Measurements from ENCODE around the gene TIMM44. TPM values are rescaled to one million over a fixed set of nuclear protein-coding genes. Genes with fewer than 3 reads are reported as not detected.

TIMM44 gene
- total RNA-seq, 1 experiment from 2014 or later: 114 TPM

- H4K20me1 ChIP-seq (ENCODE audit: control insufficient read depth, insufficient read depth, insufficient read length): peaks cover 7% of the 10 kb centered on the region
- H3K18ac ChIP-seq (ENCODE audit: insufficient read length, low read depth, low read length): no peak overlapping the region
- H4K5ac ChIP-seq (ENCODE audit: insufficient read length, low read depth, low read length): no peak overlapping the region
- no peaks in the 10 kb centered on the region for H3K23me2 ChIP-seq (ENCODE audit: insufficient read length, low read depth, low read length, poor library complexity, severe bottlenecking)
- H3K4me1 Mint-ChIP-seq: no peaks in the 10 kb centered on the region
- H3K9me3 ChIP-seq (ENCODE audit: control insufficient read depth, low read depth, low read length): no peaks in the 10 kb centered on the region
- H3K9ac ChIP-seq (ENCODE audit: extremely low read depth, insufficient read length, low read length): no peak overlapping the region
- H2BK5ac ChIP-seq (ENCODE audit: insufficient read length, low read length): no peak overlapping the region
- TF ChIP-seq, protein P1, sequence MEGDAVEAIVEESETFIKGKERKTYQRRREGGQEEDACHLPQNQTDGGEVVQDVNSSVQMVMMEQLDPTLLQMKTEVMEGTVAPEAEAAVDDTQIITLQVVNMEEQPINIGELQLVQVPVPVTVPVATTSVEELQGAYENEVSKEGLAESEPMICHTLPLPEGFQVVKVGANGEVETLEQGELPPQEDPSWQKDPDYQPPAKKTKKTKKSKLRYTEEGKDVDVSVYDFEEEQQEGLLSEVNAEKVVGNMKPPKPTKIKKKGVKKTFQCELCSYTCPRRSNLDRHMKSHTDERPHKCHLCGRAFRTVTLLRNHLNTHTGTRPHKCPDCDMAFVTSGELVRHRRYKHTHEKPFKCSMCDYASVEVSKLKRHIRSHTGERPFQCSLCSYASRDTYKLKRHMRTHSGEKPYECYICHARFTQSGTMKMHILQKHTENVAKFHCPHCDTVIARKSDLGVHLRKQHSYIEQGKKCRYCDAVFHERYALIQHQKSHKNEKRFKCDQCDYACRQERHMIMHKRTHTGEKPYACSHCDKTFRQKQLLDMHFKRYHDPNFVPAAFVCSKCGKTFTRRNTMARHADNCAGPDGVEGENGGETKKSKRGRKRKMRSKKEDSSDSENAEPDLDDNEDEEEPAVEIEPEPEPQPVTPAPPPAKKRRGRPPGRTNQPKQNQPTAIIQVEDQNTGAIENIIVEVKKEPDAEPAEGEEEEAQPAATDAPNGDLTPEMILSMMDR (conservative IDR thresholded peaks at IDR 0.05): no peak
- H3K4me2 ChIP-seq (ENCODE audit: insufficient read depth, insufficient read length, low read length): no peak overlapping the region
- H2BK12ac ChIP-seq (ENCODE audit: insufficient read length, low read depth, low read length): no peak overlapping the region
- peaks cover 1% of the 10 kb centered on the region for H3K79me1 ChIP-seq (ENCODE audit: insufficient read depth, low read depth, low read length, poor library complexity, severe bottlenecking)
- H3K79me2 ChIP-seq (ENCODE audit: insufficient read depth, low read length): no peaks in the 10 kb centered on the region; the same call in 1 of the 2 replicates
- no CpG with 5 or more reads among the region's 13 CpGs for WGBS (ENCODE audit: extremely low coverage, insufficient read length, low lambda C conversion rate)
- H4K91ac ChIP-seq (ENCODE audit: insufficient read length, low read depth, low read length): no peak overlapping the region
- H3K27me3 Mint-ChIP-seq (ENCODE audit: low read depth): no peaks in the 10 kb centered on the region
- no peak overlapping the region for H2AFZ ChIP-seq (ENCODE audit: low read length)
- no peaks in the 10 kb centered on the region for H3K9me3 Mint-ChIP-seq
- H3K27ac ChIP-seq (ENCODE audit: insufficient read length, low read depth, low read length): no peak overlapping the region
- H3K36me3 Mint-ChIP-seq (ENCODE audit: insufficient read depth in 1 of 3, low read depth in 3 of 3): peaks cover 41 to 81% (median 80%) of the 10 kb centered on the region in 3 experiments; a peak in 6 of 7 replicates
- no peak overlapping the region for H2AK5ac ChIP-seq (ENCODE audit: insufficient read length, low read length)
- DNase-seq: no peak
- H3T11ph ChIP-seq (ENCODE audit: low read length): no peak overlapping the region
- no peak overlapping the region for H4K8ac ChIP-seq (replicated peaks; ENCODE audit: insufficient read length, low read depth, low read length)
- H2BK20ac ChIP-seq (ENCODE audit: low read depth, low read length, poor library complexity, severe bottlenecking): no peak overlapping the region
- H3K23ac ChIP-seq (ENCODE audit: insufficient read length, low read depth, low read length): no peak overlapping the region
- no peak overlapping the region for H3K14ac ChIP-seq (ENCODE audit: insufficient read depth, low read length)
- no peak overlapping the region for H3K56ac ChIP-seq (ENCODE audit: insufficient read length, low read depth, low read length)
- no peaks in the 10 kb centered on the region for H3K4me1 ChIP-seq (ENCODE audit: insufficient read depth, low read length)
- no peaks in the 10 kb centered on the region for H3K27me3 ChIP-seq (ENCODE audit: insufficient read depth, low read length)
- no peak overlapping the region for H3K4me3 Mint-ChIP-seq
- H3K4ac ChIP-seq (ENCODE audit: low read depth, low read length): no peak overlapping the region
- no peak overlapping the region for H2BK15ac ChIP-seq (ENCODE audit: low read depth, low read length)
- peak overlapping the region in 1 of 3 experiments; percentile 62; a peak in 1 of 7 replicates for H3K27ac Mint-ChIP-seq
- no peak overlapping the region for H2BK120ac ChIP-seq (ENCODE audit: low read depth, low read length, poor library complexity, severe bottlenecking)
Observed at GRCh38 chr19:7980168-7980567, 36.7 kb upstream of the TIMM44 start.
